ENCODE data around the gene USP7.
"Not testable (repeated sequence)": the region's sequence is repeated elsewhere in the genome, so short reads cannot be mapped to it uniquely, and the experiment has no call there.

USP7 gene

DNA sequence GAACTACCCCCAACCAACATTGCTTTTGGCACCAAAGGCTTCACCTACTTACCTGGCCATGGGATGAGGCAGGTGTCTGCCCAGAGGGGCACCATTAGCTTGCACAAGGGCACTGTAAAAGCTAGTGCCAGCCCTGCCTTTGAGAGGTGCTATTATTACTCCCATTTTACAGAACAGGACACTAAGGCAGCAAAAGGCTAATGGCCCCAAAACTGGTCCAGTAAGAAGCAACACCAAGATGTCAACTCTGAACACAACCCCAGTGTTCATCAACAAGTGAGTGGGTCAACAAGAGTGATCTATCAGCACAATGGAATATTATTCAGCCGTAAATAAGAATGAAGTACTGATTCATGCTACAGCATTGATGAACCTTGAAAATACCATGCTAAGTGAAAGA lies 7.7 kb upstream of the USP7 start:
- DNase-seq, result no peak

DNA sequence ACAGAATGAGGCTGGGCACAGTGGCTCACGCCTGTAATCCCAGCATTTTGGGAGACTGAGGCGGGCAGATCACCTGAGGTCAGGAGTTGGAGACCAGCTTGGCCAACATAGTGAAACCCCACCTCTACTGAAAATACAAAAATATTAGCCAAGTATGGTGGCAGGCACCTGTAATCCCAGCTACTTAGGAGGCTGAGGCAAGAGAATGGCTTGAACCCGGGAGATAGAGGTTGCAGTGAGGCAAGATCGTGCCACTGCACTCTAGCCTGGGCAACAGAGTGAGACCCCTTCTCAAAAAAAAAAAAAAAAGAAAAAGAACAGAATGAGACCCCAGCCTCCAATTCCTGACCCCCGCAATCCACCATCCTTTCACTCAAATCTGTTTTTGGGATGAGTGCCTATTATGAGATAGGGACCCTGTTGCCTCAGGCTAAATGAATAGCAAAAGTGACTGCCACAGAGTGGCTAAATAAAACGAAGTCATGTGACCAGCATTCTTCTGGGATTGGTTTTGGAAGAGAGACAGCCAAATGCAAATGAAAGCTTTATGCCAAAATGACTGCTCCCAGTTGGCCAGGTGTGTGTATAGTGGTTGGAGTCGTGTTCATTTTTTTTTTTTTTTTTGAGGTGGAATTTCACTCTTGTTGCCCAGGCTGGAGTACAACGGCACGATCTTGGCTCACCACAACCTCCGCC lies 5.6 kb upstream of the USP7 start:
- not testable (repeated sequence) for DNase-seq

- not testable (repeated sequence) for DNase-seq
These were observed 4.3 kb upstream of the USP7 start for GRCh38 chr16:8968054-8968453.

- DNase-seq, result no peak
These were observed 3.6 kb upstream of the USP7 start for GRCh38 chr16:8967132-8967821.

- DNase-seq, result no peak
These were observed 3.1 kb upstream of the USP7 start for GRCh38 chr16:8966817-8967131.

DNA sequence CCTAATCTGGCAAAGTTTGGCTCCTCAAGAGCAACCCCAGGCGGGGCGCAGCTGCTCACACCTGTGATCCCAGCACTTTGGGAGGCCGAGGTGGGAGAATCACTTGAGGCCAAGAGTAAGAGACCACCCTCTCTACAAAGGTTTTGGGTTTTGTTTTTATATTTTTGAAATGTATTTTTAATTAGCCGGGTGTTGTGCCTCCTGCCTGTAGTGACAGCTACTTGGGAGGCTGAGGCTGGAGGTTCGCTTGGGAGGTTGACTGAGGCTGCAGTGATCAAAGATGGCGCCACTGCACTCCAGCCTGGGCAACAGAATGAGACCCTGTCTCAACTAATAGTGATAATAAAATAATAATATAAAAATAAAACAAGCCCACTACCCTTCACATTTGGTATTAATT lies 756 bp upstream of the USP7 start:
- DNase-seq, result no peak

DNA sequence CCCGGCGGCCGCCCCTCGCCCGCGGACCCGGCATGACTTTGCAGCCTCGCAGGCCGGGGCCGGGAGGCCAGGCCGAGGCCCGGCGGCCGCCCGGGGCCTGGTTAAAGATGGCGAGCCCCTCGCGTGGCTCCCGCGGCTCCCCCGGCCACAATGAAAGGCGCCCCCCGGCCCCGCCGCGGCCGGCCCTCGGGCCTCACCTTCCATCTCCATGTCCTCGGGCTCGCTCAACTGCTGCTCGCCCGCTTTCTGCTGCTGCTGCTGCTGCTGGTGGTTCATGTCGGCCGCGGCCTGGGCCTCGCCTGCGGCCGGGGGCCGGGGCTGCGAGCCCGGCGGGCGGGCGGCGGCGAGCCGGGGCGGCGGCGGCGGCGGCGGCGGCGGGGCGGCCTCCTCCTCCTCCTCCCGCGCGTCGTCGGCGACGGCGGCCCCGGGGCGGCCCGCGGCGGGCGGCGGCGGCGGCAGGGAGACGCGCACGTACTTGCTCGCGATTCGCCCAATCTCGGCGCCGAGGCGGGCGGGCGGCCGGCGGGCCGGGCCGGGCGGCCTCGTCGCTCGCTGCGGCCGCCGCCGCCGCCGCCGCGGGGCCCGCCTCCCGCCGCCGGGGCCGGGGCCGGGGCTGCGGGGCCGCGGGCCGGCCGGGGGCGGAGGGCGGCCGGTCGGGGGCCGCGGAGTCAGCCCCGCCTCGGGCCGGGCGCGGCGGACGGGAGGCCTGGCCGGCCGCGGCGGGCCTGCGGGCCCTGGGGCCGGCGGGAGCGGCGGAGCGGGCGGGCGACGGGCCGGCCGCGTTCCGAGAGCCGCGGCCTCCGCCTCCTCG lies 491 bp downstream of the USP7 start:
- no peak for DNase-seq

GRCh38 chr16:8962393-8963009 lies 1.2 kb downstream of the USP7 start:
- DNase-seq, result no peak

- no peak for DNase-seq
These were observed 1.8 kb downstream of the USP7 start for GRCh38 chr16:8961811-8962390.

DNA sequence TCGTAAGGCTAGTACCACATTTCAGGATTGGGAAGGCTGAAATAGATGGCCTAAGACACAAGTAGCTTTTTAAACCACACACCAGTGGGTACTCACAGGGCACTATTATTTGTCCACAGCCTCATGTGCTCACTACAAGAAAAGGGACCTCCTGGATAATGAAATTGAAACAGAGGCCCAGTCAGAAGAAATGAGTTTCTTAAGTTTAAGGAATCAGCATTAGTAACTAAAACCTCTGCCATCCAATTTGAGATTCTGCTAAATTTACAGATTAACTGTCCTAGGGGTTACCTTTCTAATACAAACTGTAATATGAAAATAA lies 3.0 kb downstream of the USP7 start:
- DNase-seq, result no peak

DNA sequence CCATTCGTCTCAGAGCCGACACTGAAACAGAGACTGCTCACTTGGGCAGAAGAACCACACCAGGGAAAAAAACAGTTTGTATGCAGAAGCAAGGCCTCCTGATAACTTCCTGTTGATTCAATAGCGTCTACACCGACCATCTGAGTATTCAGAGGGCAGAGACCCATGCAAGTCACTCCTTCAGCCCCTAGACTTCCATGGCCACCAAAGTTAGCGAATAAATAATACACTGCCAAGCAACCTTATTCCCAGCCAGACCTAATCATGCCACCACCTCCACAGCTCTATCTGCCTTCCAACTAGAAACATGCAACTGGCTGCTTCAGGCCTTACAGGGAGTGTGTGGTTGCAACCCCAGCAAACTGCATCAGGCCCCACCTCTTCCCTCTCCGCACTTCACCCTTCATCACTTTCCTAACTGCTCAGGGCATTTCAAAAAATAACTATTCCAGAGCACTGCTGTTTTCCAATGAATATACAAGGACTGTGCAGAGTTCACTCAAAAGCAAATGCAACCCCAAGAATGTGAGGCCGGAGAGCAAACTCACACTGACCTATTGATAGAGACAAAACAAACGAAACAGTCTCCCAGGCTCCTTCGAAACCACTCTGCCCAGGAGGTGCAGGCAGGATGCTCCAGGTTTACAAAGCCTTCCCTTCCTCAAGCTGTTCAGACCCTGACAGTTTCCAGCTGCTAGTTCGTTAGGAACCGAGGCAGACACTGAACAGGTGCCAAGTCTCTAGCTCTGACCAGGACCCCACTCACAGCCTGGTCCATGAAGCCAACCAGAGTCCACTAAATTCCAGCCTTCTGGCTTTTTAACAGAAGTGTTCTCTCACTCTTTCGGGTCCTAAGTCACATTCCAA lies 3.6 kb downstream of the USP7 start:
- no peak for DNase-seq

DNA sequence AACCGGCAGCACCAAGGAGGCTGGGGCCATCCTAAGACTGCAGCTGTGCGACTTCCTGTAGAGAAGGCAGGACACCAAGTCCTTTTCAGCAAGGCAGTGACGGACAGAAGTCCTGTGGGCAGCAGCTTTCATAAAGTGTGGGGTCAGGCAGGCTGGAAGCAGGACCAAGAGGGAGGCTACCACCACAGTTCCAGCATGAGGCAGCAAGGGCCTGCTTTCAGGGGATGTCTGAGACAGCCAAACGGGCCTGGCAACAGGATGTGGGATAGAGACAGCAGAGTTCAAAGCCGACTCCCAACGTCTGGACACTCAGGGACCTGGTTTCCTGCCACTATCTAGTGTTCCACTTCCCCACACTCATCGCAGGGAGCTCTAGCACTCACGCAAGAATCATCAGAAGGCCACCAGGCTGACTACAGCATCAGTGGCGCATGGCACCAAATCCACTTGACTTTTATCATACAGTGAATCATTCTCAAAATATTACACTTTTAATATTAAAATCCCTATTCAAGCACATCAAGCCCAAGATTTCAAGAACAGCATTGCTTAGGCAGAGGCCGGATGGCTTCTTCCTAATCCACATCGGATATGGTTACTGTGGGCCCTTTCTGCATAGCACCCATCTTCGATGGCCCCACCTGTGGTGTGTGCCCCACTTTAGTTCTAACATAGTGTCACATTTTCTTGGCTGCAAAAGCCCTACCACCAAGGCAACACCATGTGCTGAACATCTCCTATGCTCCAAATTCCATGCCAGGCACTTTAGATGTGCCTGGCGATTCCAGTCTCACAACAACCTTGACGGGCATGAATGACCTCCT lies 5.2 kb downstream of the USP7 start:
- DNase-seq, result no peak

GRCh38 chr16:8957509-8958157 lies 6.1 kb downstream of the USP7 start:
- no peak for DNase-seq

GRCh38 chr16:8957063-8957397 lies 6.7 kb downstream of the USP7 start:
- no peak for DNase-seq

DNA sequence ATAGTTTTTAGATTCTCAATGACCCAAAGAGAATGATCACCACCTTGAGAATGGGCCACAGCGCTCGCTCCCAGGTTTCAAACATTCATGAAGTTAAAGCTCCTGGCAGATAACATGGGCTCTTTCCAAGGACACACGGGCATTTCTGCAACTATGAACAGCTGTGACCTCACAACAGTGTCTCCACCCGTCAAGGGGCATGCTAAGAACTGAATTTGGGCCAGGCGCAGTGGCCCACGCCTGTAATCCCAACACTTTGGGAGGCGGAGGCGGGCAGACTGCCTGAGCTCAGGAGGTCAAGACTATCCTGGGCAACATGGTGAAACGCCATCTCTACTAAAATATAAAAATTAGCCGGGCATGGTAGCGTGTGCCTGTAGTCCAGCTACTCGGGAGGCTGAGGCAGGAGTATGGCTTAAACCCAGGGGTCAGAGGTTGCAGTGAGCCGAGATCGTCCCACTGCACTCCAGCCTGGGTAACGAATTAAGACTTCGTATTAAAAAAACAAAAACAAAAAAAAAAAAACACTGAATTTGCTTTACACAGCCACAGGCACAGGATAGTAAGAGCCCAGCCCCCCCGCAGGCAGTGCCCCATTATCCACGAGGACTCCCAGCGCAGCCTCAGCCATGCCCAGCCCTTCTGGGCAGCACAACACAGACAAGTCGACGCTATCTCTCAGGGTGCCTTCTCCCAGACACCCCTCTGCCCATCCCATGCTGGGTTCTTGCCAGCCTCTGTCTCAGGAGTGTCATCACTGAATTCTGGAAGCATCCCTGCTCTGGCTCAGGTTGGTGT lies 7.2 kb downstream of the USP7 start:
- no peak for DNase-seq

GRCh38 chr16:8955828-8956227 lies 7.9 kb downstream of the USP7 start:
- no peak for DNase-seq

DNA sequence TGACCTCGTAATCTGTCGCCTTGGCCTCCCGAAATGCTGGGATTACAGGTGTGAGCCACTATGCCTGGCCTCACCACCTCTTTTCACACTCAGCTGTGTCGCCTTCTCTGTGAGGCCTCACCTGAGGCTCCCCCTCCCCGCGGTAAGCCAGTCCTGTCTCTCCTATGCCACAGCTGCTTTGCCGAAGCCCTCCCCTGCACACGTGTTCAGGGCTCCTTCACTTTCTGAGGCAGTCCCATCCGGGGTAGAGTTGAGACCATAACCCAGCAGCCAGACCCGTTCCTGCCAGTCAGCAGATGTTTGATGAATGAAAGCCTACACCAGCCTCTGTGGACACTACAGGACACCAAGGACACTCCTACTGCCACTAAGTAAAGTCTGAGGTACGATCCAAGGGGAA lies 10.6 kb downstream of the USP7 start:
- DNase-seq, result no peak

DNA sequence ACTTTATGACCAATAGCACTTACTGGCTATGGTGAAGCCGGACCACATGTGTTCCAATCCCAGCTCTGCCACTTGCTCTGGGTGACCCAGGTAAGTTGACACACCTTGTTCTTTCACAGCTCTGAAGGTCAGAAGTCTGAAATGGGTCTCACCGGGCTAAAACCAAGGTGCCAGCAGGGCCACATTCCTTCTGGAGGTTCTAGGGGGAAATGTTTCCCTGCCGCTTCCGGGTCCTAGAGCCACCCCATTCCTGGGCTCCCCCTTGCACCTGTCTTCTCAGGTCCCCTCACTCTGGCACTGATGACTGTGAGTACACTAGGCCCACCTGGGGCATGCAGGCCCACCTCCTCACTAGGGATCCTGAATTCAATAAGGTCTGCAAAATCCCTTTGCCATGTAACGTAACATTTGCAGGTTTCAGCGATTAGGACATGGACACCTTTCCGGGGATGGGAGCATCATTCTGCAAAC lies 11.4 kb downstream of the USP7 start:
- no peak for DNase-seq

DNA sequence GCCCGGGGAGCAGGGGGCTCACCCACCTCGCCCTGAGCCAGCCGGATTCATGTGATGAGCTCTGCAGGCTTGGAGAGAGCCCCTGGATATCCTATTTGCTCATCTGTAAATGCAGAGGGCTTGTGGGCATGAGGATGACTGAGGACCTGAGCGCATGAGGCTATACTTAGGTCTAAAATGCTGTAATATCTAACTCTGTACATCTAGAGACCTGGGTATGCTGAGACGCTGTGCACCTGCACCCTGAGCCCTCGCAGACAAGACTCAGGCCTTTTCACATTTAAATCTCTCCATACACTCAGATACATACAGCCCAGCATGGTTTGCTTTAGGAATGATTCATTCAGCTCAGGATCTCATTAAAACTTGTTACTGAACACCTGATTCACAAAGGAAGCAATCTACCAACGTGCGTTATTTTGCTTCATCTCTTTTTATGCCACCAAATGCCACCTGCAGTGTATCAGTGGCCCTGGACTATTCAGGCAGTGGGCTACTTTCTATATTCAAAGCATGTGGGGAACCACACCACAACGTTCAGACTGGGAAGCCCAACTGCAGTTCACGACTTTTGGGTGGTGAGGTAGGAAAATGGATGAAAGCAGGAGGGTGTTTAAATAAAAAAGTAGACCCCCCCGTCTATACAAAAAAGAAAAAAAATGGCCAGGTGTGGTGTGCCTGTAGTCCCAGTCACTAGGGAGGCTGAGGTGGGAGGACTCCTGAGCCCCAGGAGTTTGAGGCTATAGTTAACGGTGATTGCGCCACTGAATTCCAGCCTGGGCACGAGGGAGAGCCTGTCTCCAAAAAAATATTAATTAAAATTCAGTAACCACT lies 12.0 kb downstream of the USP7 start:
- DNase-seq, result no peak

Data from SIG-M5 (cell line).